GM12865 (cell line): ENCODE data around the gene HOXB1.

Experiments
- DNase-seq: peaks from one replicate; pipeline ENCODE4 v3.0.0; 2010; ENCODE audit warnings: low read depth
- H3K4me3 ChIP-seq: 2 replicates; pipeline ENCODE4 v1.5.1; 2011; ENCODE audit warnings: mild to moderate bottlenecking, low read depth, low read length, control low read depth
- CTCF ChIP-seq: IDR thresholded peaks from 2 replicates; pipeline ENCODE4 v1.5.1; 2011; ENCODE audit warnings: low read length, control low read depth, low read depth, inconsistent platforms; ENCODE audit not compliant: insufficient read depth; ENCODE audit errors: missing control alignments

Gene HOXB1

GRCh38 chr17:48576479-48577309, 45.9 kb upstream of the HOXB1 start:
- DNase-seq = no peak
- no peak for TF ChIP-seq CTCF
- peak overlapping the region; percentile 70 for H3K4me3 ChIP-seq

GRCh38 chr17:48575673-48576478, 45.1 kb upstream of the HOXB1 start:
- no peak overlapping the region for H3K4me3 ChIP-seq
- no peak for TF ChIP-seq CTCF
- no peak for DNase-seq

- no peak overlapping the region for H3K4me3 ChIP-seq
- no peak for TF ChIP-seq CTCF
- no peak for DNase-seq
Measured at GRCh38 chr17:48575066-48575582, 44.3 kb upstream of the HOXB1 start.

GRCh38 chr17:48574505-48575065, 43.8 kb upstream of the HOXB1 start:
- DNase-seq = no peak
- H3K4me3 ChIP-seq = no peak overlapping the region
- no peak for TF ChIP-seq CTCF

GRCh38 chr17:48571826-48572417, 41.1 kb upstream of the HOXB1 start:
- no peak overlapping the region for H3K4me3 ChIP-seq
- TF ChIP-seq CTCF = no peak

GRCh38 chr17:48571024-48571818, 40.4 kb upstream of the HOXB1 start:
- no peak for DNase-seq
- TF ChIP-seq CTCF = no peak
- no peak overlapping the region for H3K4me3 ChIP-seq

More at GRCh38 chr17:48571826-48572417, 41.1 kb upstream of the HOXB1 start:
- no peak for DNase-seq
